SH-SY5Y (cell line): ENCODE results near the gene GPR132.

Experiments used
- GATA2 ChIP-seq: IDR thresholded peaks from 2 replicates; pipeline ENCODE4 v1.6.1; 2011; ENCODE audit warnings: mild to moderate bottlenecking, low read depth, low read length
- GATA3 ChIP-seq: IDR thresholded peaks from 2 replicates; pipeline ENCODE4 v1.6.1; 2011; ENCODE audit warnings: low read depth, mild to moderate bottlenecking, low read length, moderate library complexity

GPR132 gene

DNA sequence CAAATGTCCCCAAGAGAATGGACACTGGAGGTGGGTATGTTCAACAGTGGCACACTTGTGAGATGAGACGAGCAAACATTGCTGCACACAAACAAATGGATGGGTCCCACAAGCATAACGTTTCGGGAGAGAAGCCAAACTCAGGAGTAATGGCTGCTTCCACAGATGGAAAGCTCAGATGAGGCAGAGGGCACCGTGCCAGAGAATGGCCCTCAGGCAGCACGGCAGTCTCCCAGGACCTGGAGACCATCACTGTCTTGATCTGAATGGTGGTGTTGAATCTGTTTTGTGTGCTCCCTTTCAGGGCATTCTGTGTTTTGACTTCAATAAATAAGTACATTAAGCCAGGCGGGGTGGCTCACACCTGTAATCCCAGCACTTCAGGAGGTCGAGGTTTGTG is 35.8 kb downstream of the GPR132 start:
- TF ChIP-seq GATA3 (no peak), GATA2 (peak; percentile 81)

DNA sequence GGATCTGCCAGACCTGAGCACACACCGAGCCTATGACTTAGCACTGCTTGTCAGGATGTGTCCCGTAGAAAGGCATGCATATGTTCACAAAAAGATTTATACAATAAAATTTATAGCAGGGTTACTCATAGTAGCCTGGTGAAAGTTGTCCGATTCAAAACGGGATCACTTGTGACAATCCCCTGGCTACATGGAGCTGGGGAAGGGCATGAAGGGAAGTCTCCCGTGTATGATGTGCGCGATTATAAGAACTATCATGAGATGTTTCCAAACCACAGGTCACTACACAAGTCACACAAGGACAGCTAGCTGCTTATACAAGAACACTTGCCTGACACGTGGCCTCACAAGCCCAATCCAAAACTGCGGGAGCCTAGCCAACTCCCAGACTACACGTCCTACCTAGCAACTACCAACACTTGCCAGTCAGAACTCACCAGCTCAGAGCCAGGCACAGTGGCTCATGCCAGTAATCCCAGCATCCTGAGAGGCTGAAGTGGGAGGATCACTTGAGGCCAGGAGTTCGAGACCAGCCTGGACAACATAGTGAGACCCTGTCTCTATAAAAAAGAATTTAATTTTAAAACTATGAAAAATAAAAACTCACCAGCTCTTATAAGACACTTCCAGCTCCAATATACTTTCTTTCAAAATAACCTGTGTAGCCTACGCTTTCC is 36.8 kb downstream of the GPR132 start:
- TF ChIP-seq GATA2 (no peak), GATA3 (no peak)

DNA sequence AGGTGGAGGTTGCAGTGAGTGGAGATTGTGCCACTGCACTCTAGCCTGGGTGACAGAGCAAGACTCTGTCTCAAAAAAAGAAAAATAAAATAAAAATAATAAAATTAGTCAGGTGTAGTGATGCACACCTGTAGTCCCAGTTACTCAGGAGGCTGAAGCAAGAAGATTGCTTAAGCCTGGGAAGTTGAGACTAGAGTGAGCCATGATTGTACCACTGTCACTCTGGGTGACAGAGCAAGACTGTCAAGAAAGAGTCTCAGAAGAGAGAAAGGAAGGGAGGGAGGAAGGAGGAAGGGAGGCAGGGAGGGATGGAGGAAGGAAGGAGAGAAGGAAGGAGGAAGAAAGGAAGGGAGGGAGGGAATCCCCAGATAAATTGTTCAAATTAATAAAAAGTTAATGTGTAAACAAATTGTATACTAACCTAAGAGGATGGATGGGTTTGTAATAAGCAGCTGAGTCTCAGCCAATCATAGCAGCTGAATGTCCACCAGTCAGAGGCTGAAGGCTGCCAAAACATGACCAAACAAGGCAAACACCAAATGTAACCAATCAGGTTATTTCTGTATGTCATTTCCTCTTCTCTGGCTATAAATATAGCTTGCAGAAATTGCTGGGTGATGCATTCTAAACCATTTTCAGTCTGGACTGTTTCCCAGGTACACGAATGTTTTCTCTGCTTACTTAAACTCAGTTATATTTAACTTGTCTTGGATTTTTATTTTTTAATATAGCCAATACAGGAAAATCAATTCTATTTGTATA is 38.2 kb downstream of the GPR132 start:
- TF ChIP-seq GATA2 (no peak), GATA3 (no peak)

DNA sequence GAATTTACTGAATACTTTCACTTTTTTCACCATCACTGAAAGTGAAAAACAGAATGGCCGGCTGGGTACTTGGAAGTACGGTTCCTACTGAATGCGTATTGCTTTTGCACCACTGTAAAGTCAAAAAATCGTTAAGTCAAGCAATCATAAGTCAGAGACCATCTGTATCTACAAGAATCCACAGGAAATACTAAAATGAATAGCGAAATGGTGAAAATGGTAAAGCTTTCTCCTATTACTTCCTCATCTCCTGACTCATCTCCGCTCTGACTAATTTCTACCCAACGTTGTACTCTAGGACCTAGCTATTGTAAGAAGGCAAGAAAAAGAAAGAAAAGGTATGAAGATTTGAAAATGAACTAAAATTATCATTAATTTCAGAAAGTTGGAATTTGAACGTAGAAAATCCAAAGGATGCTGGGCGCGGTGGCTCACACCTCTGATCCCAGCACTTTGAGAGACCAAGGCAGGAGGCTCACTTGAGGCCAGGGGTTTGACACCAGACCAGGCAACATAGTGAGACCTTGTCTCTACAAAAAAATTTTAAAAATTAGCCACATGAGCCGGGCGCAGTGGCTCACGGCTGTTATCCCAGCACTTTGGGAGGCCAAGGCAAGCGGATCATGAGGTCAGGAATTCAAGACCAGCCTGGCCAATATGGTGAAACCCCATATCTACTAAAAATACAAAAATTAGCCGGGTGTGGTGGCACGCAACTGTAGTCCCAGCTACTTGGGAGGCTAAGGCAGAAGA is 39.0 kb downstream of the GPR132 start:
- TF ChIP-seq GATA2: no peak

DNA sequence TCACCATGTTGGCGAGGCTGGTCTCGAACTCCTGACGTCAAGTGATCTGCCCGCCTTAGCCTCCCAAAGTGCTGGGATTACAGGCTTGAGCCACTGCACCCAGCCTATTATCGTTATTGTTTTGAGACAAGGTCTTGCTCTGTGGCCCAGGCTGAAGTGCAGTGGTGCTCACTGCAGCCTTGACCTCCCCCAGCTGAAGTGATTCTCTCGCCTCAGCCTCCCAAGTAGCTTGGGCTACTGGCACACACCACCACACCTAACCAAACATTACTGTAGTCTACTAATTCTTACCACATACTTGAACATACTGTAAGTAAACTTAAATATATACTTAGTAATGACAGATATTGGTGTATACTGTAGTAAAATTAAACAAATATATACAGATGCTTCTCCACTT is 39.8 kb downstream of the GPR132 start:
- TF ChIP-seq GATA3: no peak
- no peak for TF ChIP-seq GATA2

DNA sequence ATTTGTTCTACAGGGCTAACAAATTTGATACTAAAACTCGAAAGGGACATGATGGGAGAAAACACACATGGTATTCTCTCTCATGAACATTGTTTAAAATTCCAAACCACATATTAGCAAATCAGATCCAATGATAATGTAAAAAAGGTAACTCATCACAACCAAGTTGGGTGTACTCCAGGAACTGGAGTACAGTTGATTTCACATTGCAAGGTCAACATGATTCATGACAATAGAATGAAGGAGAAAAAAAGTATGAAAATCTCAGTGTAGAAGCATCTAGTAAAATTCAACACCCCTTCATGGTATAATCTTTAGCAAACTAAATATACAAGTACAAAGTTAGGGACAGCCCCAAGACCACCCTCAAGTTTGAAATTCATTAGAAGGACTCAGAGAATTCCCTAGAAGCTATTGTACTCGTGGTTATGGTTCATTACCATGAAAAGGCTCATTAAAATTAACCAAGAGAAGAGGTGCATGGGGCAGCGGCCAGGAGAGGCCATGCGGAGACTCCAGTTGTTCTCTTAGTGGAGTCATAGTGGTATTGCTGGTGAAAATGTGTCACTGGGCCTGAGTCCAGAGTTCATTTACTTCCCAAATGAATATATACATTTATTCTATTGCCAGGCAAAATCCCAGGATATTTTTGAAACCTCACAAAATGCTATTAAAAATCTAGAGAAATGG is 41.3 kb downstream of the GPR132 start:
- no peak for TF ChIP-seq GATA2
- TF ChIP-seq GATA3: no peak

DNA sequence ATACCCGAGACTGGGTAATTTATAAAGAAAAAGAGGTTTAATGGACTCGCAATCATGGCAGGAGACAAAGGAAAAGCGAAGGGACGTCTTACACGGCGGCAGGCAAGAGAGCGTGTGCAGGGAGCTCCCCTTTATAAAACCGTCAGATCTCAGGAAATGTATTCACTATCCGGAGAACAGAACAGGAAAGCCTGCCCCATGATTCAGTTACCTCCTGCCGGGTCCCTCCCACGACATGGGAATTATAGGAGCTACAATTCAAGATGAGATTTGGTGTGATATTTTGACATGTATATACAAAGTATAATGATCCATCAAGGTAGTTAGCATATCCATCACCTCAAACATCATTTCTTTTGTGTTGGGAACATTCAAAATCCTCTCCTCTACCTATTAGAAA is 42.1 kb downstream of the GPR132 start:
- TF ChIP-seq GATA2: no peak
- no peak for TF ChIP-seq GATA3

DNA sequence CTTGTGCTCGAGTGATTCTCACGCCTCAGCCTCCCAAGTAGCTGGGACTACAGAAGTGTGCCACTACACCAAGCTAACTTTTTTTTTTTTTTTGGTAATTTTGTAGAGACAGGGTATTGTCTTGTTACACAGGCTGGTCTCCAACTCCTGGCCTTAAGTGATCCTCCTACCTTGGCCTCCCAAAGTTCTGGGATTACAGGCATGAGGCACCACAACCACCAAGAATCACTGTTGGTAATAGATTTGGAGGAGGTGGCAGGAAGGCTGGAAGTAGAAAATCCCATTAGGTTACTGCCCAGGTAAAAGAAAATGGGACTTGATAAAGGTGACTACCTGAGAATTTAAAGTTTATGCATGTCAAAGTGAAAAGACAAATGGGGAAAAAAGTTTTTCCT is 43.0 kb downstream of the GPR132 start:
- no peak for TF ChIP-seq GATA2
- TF ChIP-seq GATA3: no peak

DNA sequence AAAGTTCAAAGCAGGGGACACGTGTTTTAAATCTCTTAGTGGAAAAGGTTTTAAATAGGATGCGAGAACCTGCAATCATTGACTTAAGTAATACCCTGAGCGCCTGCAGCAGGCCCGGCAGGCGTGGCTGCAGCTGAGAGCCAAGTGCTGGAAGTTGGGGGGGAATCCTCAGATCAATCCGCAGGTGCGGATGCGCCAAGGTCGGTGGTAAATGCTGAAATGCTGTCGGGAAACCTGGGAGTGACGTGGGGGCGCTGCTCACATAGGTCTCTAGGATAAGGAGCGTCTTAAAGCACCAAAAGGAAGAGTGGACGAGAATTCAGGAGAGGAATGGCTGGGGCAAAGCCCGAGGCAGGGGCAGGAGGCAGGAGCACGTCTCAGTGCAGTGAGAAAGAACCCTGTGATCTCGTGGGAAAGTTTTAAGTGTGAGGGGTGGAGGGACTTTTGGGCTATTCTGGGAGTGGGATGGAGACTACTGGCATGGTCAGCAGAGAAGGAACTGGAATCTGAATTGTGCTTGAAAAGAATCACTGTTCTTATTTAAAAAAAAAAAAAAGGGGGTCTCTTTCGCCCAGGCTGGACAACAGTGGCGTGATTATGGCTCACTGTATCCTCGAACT is 43.5 kb downstream of the GPR132 start:
- TF ChIP-seq GATA2: no peak
- no peak for TF ChIP-seq GATA3

DNA sequence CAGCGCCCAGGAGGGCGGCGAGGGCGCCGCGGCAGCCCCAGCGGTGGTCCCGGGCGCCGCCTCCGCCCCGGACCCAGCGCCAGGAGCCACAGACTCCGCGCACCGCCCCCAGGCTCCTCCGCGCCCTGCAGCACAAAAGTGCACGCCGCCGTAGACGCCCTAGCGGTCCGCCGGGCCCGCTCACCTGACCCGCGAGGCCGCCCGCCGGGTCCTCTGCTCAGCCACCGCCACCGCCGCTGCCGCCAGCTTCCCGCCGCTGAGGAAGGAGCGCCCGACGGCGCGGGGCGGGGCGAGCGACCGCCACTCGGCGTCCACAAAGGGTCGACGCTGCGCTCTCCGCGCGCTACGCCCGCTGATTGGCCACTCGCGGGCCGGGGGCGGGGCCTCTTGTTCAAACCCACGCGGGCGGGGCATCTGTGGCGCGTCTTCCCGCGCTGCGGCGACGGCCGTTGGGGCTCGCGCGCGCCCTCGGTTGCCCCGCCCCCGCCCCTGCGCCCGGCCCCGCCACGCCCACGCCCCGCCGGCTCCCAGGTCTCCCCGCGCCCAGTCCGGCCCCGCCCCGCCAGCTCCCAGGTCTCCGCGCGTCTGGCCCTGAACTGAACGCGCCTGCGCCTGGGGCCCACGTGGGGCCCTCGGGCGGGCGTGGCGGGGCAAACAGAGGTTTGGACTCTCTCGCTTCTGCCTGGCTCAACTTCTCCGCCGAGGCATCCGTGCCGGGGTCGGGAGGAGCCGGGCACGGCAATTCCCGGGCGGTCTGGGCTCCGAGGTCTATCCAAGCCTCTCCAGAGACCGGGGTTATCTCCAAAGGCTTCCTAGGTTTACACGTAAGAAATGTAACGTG is 44.2 kb downstream of the GPR132 start, which contains the start of gene CDCA4:
TSS of gene CDCA4 (minus strand) at position 269 of the 841 bp plus-strand sequence. CDS start 9,154 bp downstream, outside the sequence.
- no peak for TF ChIP-seq GATA2
- no peak for TF ChIP-seq GATA3

DNA sequence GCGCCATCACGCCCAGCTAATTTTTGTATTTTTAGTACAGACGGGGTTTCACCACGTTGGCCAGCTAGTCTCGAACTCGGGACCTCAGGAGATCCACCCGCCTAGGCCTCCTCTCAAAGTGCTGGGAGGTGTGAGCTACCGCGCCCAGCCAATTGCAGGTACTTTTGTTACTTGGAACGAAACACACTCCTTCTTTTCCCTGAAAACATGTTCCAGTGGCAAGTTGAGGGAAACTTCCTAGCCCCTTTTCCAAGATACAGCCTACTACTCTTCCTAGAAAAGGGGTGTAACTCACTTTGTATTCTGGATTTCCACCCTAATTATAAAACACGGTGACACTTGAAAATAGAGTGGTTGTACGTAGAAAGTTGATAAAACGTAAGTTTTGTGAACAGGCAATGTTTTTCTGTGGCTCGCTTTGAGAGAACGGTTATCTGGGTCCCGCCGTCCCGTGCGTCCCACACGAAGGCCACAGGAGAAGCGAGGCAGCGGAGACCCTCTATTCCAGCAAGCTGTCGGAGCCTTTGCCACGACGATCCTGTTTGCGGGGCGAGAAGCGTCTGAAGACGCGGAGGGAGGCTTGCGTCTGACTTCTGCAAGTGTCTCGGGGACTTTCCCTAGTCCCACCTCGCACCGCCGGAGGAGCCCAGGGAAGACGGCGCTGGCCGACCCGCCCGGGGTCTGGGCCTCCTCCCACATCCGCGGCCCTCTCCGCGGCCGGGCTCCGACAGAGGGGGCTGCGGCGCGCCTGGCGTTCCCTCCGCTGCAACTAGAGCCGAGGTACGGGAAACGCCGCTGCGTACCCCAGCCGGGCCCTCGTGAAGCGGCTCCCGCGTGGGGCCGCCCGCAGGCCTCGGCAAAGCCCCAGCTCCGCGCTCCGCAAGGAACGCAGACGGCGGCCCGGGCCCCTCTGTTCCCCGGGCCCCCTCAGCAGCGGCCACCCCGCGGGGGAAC is 45.1 kb downstream of the GPR132 start:
- TF ChIP-seq GATA3 (no peak), GATA2 (no peak)

DNA sequence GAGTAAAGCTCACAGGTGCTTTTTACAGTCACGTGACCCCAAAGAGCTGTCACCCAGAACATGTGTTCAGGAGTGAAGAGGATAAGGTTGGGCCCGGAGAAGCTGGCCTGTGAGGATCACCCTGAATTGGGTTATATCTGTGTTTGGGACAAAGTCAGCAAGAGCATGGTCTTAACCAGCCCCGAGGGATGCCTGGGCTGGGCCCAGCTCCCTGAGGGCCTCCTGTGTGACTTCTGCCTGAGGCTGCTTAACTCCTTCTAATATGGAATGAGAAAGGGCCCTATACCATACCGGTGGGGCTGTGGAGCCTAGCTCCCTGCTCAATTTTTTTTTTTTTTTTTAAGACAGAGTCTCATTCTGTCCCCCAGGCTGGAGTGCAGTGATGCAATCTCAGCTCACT is 46.8 kb downstream of the GPR132 start:
- no peak for TF ChIP-seq GATA2
- TF ChIP-seq GATA3: no peak
